HEK293 (cell line): ENCODE results near the gene GNPDA2.

Source experiments
- CTCF ChIP-seq: fragments of 450-650 bp; formaldehyde crosslinking; IDR thresholded peaks from 2 replicates; pipeline ENCODE4 v1.5.1; 2016; ENCODE audit warnings: missing biosample characterization, missing genetic modification characterization
- ELK4 ChIP-seq: IDR thresholded peaks from 2 replicates; pipeline ENCODE4 v1.6.1; 2011; ENCODE audit warnings: mild to moderate bottlenecking, low read depth, low read length, borderline replicate concordance
- KLF17 ChIP-seq: fragments of 450-650 bp; formaldehyde crosslinking; IDR thresholded peaks from 2 replicates; pipeline ENCODE4 v1.5.1; 2016; ENCODE audit warnings: missing biosample characterization, missing genetic modification characterization
- MZF1 ChIP-seq: fragments of 450-650 bp; formaldehyde crosslinking; IDR thresholded peaks from 2 replicates; pipeline ENCODE4 v1.5.1; 2017; ENCODE audit warnings: missing biosample characterization, missing genetic modification characterization, borderline replicate concordance
- RBAK ChIP-seq: fragments of 450-650 bp; formaldehyde crosslinking; IDR thresholded peaks from 2 replicates; pipeline ENCODE4 v1.5.1; 2016; ENCODE audit warnings: missing biosample characterization, missing genetic modification characterization
- REST ChIP-seq: fragments of 450-650 bp; formaldehyde crosslinking; IDR thresholded peaks from 2 replicates; pipeline ENCODE4 v1.5.1; 2016; ENCODE audit warnings: missing biosample characterization, missing genetic modification characterization
- ZBTB7A ChIP-seq: fragments of 450-650 bp; formaldehyde crosslinking; IDR thresholded peaks from 2 replicates; pipeline ENCODE4 v1.5.1; 2016; ENCODE audit warnings: low read depth, missing biosample characterization, missing genetic modification characterization
- ZNF449 ChIP-seq: fragments of 450-650 bp; formaldehyde crosslinking; IDR thresholded peaks from 2 replicates; pipeline ENCODE4 v1.5.1; 2017; ENCODE audit warnings: missing biosample characterization, mild to moderate bottlenecking, missing genetic modification characterization, moderate library complexity
- ZNF555 ChIP-seq: fragments of 450-650 bp; formaldehyde crosslinking; conservative IDR thresholded peaks from 2 replicates; pipeline ENCODE4 v1.5.1; 2017; ENCODE audit warnings: missing biosample characterization, mild to moderate bottlenecking, missing genetic modification characterization, inconsistent platforms

- TF ChIP-seq ZNF555 (tag by site-specific recombination) (no peak), ELK4 (no peak), ZNF449 (no peak), MZF1 (tag by site-specific recombination) (no peak), CTCF (tag by site-specific recombination) (no peak), KLF17 (tag by site-specific recombination) (no peak), REST (tag by site-specific recombination) (no peak), ZBTB7A (tag by site-specific recombination) (no peak), RBAK (no peak)
Observed at GRCh38 chr4:44678094-44679041, 48.0 kb downstream of the GNPDA2 start, which contains the start of gene GUF1.
